Activated T-helper 1 cell treated with anti-CD3 and anti-CD28 coated beads, Interleukin-2, amount 50 U/mL, for 16 hours (primary cell): ENCODE measurements around the gene ANGEL2.
"Not testable (repeated sequence)": the region's sequence is repeated elsewhere in the genome, so short reads cannot be mapped to it uniquely, and the experiment has no call there.

Experiments
- DNase-seq, 2 donors: peaks; one replicate each; pipeline ENCODE4 v3.0.0-alpha.2; 2020; ENCODE audit warnings: low read depth in 1 of 2, low spot score in 1 of 2

Gene ANGEL2, protein sequence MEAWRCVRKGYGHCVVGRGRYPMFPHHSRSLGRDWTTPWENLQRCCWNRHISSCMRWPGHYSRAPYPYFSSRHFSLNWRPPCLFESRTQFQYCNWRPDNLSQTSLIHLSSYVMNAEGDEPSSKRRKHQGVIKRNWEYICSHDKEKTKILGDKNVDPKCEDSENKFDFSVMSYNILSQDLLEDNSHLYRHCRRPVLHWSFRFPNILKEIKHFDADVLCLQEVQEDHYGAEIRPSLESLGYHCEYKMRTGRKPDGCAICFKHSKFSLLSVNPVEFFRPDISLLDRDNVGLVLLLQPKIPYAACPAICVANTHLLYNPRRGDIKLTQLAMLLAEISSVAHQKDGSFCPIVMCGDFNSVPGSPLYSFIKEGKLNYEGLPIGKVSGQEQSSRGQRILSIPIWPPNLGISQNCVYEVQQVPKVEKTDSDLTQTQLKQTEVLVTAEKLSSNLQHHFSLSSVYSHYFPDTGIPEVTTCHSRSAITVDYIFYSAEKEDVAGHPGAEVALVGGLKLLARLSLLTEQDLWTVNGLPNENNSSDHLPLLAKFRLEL

DNA sequence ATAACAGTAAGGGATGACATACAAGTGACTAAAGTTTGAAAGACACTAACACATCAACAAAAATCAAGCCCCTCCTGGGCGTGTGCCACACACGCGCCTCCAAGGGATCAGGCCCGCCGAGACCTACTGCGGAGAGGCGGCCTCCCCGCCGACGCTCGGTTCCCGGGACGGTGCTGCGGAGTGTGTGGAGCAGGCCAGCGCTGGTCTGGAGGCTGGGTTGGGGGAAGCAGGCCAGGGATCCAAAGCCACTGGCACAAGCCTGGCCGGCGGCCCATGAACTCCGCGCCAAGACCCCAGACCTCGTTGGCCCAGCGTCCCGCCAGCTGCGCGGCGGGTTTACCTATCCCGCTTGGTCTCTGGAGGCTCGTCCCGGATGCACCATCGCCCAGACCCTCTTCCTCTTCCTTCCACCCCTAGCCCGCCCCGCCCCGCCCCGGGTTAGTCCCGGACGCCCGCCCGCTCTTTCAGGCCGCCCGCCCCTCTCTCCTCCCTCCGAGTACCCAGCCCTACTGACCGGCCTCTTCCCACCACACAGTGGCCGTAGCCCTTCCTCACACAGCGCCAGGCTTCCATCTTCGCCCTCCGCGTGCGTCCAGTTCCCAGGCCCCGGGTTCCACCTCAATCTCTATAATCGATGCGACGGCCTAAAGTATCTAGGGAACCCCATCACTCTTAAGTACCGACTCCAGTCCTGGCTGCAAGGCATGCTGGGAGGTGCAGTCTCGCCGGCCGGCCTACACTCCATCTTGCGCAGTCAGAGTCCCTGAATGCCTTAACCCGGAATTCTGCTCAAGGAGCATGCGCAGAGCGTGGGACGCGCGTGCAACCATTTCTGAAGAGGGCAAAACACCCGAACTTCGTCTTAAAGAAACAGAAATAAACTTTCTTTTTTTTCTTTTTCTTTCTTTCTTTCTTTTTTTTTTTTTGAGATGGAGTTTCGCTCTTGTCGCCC lies at the start of gene ANGEL2:
ANGEL2 (minus strand) TSS at position 769 of the 952 bp plus-strand sequence; CDS start at position 573, 196 bp downstream.
- DNase-seq: peak; percentile 91 to 92

DNA sequence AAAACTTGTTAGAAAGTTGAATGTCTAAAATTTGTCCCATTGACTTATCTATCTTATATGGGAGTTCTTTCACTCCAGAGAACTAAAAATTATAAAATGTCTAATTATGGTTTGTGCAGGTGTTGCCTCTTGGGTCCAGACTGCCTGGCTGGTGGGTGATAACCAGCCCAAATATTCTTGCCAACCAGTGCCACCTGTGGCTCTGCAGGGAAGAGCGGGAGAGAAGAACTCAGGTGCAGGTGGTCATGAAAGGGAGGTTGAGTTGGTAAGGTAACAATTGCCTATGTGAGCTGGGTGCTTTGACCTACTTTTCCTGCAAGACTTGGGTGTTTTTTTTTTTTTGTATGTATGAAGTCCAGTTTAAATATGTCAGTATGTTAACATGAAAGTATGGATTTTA lies 45.6 kb upstream of the ANGEL2 start:
- no peak for DNase-seq

DNA sequence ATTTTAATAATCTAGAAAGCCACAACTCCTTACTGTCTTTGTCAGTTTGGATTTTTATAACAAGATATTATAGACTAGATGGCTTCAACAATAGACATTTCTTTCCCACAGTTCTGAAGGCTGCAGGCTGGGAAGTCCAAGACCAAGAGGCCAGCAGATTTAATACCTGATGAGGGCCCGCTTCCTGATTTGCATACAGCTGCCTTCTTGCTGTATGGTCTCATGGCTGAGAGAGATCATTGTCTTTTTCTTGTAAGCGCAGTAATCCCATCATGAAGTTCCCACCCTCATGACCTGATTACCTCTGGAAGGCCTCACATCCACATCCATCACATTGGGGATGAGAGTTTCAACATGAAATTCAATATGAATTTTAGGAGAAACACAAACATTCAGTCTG lies 45.2 kb upstream of the ANGEL2 start:
- no peak for DNase-seq

DNA sequence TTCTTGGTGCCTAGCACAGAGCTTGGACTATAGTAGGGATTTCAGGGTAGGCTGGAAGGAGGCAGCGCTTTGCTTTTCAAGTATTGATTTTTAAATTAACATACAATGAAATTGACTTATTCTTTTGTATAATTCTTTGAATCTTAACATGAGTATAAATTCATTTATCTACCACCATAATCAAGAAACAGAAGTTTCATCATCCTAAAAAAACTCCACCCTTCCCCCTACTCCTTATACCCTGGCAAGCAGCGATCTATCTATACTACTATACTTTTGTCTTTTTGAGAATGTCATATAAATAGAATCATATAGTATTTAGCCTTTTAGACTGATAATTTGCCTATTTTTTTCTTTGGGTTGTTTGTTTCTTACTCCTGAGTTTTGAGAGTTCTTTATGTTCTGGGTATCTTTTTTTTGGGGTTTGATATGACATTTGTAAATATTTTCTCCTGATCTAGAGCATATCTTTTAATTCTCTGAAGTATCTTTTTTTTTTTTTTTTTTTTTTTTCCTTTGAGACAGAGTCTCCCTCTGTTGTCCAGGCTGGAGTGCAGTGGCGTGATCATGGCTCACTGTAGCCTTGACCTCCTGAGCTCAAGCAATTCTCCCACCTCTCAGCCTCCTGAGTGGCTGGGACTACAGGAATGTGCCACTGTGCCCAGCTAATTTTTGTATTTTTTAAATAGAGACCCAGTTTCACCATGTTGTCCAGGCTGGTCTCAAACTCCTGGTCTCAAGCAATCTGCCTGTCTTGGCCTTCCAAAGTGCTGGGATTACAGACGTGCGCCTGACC lies 41.8 kb upstream of the ANGEL2 start:
- DNase-seq: no peak

DNA sequence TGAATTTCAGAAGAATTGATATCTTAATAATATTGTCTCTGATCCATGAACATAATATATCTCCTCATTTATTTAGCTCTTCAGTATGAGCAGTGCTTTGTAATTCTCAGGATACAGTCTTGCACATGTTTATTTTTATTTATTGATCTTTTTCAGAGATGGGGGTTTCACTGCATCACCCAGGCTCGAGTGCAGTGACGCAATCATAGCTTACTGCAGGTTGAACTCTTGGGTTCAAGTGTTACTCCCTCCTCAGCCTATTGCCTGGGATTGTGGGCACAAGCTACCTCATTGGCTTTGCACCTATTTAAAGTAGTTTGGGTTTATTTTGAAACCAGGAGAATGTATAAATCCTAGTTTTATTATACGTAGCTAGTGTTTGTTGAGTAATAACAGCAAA lies 40.1 kb upstream of the ANGEL2 start:
- DNase-seq: no peak

DNA sequence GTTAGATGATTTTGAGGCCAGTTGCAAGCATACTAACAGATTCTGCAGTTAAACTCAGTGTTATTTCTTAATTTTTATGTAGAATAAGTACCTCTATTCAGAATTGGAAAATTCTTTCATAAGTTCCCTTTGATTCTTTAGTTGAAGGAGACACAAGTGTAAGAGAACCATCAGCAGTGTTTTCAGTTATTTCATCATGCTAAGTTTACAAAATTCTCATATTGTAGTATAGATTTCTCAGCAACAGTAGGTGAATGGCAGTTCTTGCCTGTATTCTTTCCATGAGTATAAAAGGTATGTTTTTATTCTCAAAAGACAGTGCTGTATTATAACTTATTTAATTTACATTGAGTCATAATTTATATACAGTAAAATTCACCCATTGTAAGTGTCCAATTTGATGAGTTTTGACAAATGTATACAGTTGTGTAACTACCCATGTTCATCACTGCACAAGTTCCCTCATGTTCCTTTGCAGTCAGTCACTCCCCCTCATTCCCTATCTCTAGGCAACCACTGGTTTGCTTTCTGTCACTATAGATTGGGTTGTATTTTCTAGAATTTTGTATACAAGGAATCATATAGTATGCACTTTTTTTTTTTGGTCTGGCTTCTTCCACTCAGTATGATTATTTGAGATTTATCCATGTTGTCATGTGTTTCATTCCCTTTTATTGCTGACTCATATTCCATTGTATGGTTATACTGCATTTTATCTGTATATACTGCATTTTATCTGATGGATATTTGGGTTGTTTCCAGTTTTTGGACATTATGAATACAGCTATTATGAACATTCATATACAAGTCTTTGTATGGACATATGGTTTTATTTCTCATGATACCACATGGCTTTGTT lies 39.3 kb upstream of the ANGEL2 start:
- DNase-seq: no peak

DNA sequence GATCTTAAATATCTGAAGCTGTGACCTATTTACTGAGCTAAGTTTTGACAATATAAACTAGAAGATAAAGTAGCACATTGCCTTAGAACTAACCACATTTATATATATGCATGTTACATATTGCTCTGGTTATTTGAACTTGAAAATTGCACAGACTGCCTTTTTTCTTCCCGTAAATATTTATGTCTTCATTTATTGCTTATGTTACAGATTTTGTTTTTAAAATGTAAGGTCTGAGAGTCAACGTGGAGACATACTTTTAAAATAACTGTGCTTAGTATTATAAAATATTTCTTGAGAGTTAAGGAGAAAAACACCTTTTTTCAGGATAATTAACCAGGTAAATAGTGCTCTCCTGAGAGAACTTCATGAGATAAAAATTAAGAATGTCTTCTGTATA lies 38.5 kb upstream of the ANGEL2 start:
- no peak for DNase-seq

DNA sequence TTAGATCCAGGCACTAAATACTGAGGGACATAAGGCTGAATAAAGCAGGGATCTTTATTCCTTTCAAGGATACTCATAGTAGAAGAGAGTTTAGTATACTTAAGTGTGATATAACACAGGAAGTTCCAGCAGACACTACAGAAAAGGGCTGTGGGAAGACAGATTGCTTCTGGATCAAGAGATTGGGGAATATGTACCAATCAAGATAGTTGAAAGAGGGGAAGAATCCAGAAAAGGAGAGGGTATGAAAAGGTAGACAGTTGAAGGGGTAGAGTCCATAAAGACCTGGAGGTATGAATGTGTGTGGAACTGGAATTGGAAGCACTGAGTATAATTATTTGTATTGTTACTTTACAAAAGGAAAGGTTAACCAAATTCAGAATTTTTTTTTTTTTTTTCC lies 37.8 kb upstream of the ANGEL2 start:
- no peak for DNase-seq

DNA sequence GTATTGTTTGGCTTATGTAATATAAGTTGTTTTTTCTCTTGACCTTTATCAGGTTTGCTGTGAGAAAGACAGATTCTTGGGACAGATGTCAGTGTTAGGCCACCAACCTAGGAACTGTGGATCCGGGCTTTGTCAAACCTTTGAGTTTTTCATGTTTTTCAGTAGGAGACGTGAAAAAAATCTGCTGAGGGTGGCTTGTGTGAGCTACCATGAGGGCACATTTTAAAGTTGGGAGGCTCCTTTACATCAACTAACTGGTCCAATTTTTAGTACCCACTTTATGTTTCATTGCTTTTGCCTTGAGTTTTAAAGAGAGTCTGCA lies 36.2 kb upstream of the ANGEL2 start:
- DNase-seq: no peak

DNA sequence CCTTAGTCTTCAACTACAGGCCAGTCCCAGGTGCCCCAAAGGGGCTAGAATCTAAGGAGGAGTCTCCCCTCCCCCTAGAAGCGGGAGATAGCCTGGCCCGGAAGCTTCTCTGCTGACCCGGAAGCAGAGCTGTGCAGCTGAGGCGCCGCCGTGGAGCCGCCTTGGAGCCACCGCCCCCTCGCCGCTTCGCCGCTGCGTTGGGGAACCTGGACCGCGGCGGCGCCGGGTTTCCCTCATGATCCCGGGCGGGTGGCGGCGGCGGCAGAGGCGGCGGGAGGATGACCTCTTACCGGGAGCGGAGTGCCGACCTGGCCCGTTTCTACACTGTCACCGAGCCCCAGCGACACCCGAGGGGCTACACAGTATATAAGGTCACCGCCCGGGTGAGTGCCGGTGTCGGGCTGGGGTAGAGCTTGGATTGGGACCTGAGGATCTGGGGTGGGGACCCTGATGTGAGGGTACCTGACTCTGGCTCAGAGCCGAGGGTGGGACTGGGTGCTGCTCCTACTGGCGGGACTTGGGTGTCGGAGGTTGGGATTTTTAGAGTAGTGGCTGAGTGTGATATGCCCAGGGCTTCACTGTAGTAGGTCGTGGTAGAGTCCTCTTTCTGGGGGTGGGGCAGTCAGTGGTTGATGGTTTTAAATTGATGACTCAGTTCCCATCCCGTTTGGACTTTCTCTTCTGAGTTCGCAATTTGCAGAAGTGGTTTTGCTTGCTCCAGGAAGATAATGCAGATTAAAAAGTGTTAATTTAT lies 35.6 kb upstream of the ANGEL2 start, which contains the start of gene RPS6KC1:
RPS6KC1 (plus strand) TSS at position 115 of the 754 bp plus-strand sequence; CDS start at position 279, 164 bp downstream.
- peak; percentile 69 to 72 for DNase-seq

DNA sequence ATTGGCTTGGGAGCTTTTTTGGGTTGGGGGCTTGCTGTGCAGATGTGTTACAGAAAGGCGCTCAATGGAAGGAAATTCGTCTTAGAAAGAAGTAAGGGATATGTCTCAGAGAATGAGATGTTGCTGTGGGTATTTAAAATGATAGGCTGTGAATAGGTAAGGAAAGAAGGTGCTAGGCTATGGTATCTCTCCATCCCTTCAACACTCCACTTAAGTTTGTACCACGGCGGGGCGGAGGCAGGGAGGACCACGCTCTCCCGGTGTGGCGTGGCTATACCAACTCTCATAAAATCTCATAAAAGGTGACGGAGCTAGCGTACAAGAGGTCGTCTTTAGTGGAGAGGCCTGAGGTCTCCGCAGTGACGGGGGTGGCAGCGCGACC lies 35.1 kb upstream of the ANGEL2 start:
- DNase-seq: no peak

DNA sequence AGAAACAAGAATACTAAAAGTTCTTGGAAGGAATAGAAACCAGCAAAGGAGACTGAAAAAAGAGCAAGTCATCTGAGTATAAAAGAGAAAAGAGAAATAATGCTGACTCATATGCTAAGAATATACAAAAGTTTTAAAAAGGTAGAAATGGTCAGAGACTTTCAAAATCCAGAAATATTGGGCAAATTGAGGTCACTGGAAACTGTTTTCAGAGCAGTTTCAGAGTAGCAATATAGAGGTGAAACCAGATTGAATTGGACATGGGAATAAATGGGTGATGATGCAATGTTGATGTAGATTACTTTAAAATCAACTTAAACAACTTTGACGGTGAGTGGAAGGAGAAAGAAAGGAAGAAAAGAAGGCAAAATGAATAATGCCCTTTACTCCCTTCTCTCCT lies 33.6 kb upstream of the ANGEL2 start:
- no peak for DNase-seq

DNA sequence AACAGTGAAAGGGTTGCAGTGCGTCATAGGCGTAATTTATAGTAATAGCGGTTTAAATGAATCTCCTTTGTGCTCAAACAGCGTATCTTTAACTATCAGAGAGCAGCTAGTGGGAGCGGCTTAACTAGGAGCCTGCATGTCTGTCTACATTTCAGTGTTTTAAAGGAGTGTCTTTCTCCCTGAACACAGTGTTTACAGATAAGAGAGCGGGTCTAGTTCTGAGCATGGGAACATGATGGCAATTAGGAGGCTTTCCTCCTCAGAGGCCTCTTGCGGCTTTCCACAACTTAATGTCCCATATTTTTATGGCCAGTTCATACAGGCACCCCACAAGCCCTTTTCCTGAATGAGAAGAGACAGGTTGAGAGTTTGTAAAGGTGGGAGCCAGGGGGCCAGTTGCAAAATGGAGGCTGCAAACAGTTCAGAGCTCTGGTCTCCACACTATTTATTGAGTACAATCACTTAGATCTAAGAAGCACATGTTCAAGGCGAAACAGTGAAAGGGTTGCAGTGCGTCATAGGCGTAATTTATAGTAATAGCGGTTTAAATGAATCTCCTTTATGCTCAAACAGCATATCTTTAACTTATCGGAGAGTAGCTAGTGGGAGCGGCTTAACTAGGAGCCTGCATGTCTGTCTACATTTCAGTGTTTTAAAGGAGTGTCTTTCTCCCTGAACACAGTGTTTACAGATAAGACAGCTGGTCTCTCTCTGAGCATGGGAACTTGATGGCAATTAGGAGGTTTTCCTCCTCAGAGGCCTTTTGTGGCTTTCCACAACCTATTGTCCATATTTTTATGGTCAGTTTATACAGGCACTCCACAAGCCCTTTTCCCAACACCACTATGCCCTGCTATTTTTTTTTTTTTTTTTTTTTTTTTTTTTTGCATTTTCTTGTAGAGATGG lies 29.9 kb upstream of the ANGEL2 start:
- not testable (repeated sequence) for DNase-seq

DNA sequence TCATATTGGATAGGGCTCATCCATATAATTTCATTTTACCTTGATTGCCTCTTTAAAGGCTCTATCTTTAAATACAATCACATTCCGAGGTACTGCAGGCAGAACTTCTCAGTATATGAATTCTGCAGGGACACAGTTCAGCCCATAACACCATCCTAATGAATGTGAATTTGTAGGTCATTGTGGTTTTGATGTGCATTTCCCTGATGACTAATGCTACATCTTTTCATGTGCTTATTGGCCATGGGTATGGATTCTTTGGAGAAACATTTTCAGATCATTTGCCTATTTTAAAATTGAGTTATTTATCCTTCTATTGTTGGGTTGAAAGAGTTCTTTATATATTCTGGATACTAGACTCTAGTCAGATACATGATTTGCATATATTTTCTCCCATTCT lies 25.8 kb upstream of the ANGEL2 start:
- no peak for DNase-seq

DNA sequence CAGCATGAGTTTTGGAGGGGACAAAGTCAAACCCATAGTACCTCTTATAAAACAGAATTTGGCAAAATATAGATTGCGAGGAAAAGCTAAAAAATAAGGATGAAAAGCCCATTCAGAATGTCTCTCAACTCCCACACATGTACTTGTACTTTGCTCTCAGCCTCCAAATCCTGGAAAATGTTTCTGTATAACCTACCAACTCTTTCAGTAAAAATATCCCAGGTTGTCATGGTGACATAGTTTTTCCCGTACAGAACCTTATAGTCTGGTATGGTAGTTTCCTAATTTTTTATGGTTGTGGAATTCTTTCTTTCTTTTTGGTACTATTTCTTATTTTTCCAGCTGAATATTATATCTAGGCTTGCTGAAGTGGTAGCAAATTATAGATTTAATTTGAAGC lies 19.9 kb upstream of the ANGEL2 start:
- no peak for DNase-seq

DNA sequence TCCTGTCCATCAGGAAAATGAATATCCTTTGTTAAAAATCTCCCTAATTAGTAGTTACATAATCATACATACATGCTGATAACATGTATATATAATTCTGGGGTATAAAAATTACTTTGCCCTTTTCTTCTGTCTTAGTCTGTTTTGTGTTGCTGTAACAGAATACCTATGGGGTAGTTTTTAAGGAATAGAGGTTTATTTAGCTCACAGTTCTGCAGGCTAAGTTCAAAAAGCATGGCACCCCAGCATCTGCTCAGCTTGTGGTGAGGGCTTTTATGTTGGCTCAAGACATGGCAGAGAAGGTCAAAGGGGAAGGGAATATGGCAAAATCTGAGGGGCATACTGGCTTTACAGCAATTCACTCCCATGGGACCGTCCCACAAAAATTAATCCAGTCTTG lies 19.0 kb upstream of the ANGEL2 start:
- no peak for DNase-seq

DNA sequence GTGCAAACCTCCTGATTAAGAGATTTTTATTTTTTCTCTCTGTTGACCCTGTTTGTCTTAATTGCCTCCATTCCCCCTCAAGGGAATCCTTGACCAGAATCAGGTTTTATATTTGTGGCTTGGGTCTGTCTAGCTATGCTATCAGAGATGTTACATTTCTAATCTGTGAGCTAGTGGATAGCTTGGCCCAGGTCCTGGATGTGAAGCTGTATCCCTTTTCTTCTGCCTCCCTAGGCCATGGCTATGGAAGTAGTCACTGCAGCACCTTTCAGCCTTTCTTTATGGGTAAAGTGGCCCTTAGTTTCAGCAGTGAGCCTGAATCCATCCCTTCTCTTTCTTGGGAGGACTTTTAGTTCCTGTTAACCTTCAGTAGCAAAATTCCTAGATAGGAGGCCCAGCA lies 17.0 kb upstream of the ANGEL2 start:
- no peak for DNase-seq

DNA sequence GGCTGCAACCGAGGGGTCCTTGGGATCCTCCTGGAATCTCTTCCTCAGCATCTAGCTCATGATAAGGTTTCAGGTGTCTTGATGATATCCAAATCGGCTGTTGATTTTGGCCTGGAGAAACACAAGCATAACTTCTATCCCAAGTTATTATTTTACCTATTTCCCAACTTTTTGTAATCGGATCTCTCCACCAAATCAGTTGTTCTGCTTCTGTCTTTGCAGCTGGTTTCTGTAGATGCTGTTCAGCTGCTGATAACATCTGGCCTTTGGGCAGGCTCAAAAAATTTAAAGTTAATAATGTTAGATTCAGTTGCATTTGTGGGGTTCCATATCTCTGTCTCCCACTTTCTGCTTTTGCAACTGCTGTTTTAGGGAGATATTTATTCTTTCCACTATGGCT lies 11.4 kb upstream of the ANGEL2 start:
- DNase-seq: not testable (repeated sequence)
